Fibroblast of the conjunctiva (primary cell): ENCODE measurements around the gene RAB3C.
"Not testable (repeated sequence)": the region's sequence is repeated elsewhere in the genome, so short reads cannot be mapped to it uniquely, and the experiment has no call there.

Experiments used
- DNase-seq: peaks from one replicate; pipeline ENCODE4 v3.0.0-alpha.2; 2010; ENCODE audit warnings: low read depth

Gene RAB3C

GRCh38 chr5:58582803-58583491 is at the start of gene RAB3C:
TSS of gene RAB3C (plus strand) at chr5:58583075. CDS start at chr5:58583209, 134 bp downstream.
- peak; percentile 79 for DNase-seq

GRCh38 chr5:58541935-58542334 is 40.9 kb upstream of the RAB3C start:
- not testable (repeated sequence) for DNase-seq

GRCh38 chr5:58542709-58543108 is 40.2 kb upstream of the RAB3C start:
- no peak for DNase-seq

- no peak for DNase-seq
Observed at GRCh38 chr5:58543723-58544122, 39.2 kb upstream of the RAB3C start.

- DNase-seq, result no peak
Observed at GRCh38 chr5:58544195-58544594, 38.7 kb upstream of the RAB3C start.

GRCh38 chr5:58544926-58545325 is 37.9 kb upstream of the RAB3C start:
- DNase-seq, result no peak

GRCh38 chr5:58545912-58546311 is 37.0 kb upstream of the RAB3C start:
- DNase-seq, result no peak

GRCh38 chr5:58548068-58548467 is 34.8 kb upstream of the RAB3C start:
- no peak for DNase-seq

GRCh38 chr5:58551492-58551891 is 31.4 kb upstream of the RAB3C start:
- no peak for DNase-seq

- DNase-seq, result not testable (repeated sequence)
Observed at GRCh38 chr5:58557665-58558338, 25.1 kb upstream of the RAB3C start.

- DNase-seq, result not testable (repeated sequence)
Observed at GRCh38 chr5:58563016-58563700, 19.7 kb upstream of the RAB3C start.

GRCh38 chr5:58564043-58564832 is 18.6 kb upstream of the RAB3C start:
- not testable (repeated sequence) for DNase-seq

GRCh38 chr5:58565033-58565432 is 17.8 kb upstream of the RAB3C start:
- DNase-seq, result no peak

- no peak for DNase-seq
Observed at GRCh38 chr5:58571501-58571900, 11.4 kb upstream of the RAB3C start.

GRCh38 chr5:58572973-58573372 is 9.9 kb upstream of the RAB3C start:
- not testable (repeated sequence) for DNase-seq

- DNase-seq, result no peak
Observed at GRCh38 chr5:58579781-58580180, 3.1 kb upstream of the RAB3C start.

- DNase-seq, result no peak
Observed at GRCh38 chr5:58582019-58582802, 664 bp upstream of the RAB3C start.

- no peak for DNase-seq
Observed at GRCh38 chr5:58595952-58596351, 13.1 kb downstream of the RAB3C start.

GRCh38 chr5:58598440-58598839 is 15.6 kb downstream of the RAB3C start:
- no peak for DNase-seq

GRCh38 chr5:58599217-58599616 is 16.3 kb downstream of the RAB3C start:
- DNase-seq, result no peak

GRCh38 chr5:58600613-58601012 is 17.7 kb downstream of the RAB3C start:
- not testable (repeated sequence) for DNase-seq
